Mammary epithelial cell (primary cell): ENCODE measurements around the gene RNU2-1.

Source experiments
- CTCF ChIP-seq, 2 donors: IDR thresholded peaks in 1 of 2; conservative IDR thresholded peaks in 1 of 2; 2 replicates each; pipeline ENCODE4 v1.5.1; 2011 to 2012; ENCODE audit warnings: inconsistent platforms in 2 of 2, low read length in 2 of 2, mild to moderate bottlenecking in 2 of 2, control low read depth in 1 of 2, low read depth in 1 of 2; ENCODE audit not compliant: insufficient read depth in 1 of 2; ENCODE audit errors: extremely low read depth in 1 of 2
- EZH2 ChIP-seq: IDR thresholded peaks from 2 replicates; pipeline ENCODE4 v1.6.1; 2012; ENCODE audit warnings: low read length, inconsistent platforms, borderline replicate concordance

DNA sequence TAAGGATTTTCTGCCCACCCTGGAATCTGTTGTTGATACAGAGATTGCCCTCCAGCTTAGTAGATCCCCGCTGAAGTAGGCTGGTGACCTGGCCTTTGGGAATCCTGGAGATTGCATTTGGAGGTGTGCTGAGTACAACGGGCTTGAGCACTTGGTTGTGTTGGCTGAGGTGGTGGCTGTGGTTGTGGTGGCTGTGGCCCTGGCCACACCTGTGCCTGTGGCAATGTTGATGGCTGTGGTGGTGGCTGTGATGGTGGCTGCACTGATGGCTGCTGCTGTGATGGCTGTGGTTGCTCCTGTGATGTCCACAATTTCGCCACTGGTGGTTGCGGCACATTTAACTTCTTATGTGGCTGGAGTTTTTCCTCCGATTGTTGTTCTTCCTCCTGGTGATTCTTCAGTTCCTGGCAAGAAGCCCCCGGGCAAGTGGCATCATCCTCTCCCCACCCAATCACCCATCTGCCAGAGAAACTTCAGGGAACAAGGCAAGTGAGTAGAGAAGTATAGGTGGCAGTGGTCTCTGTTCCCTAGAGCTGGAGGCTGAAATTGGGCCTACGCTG is 9.6 kb downstream of the RNU2-1 start:
- TF ChIP-seq EZH2 (no peak), CTCF (conservative IDR thresholded peaks at IDR 0.05 in 1 of 2, IDR thresholded peaks at IDR 0.05 in 1 of 2; ENCODE audit: extremely low read depth in 1 of 2, insufficient read depth in 1 of 2, low read depth in 1 of 2, low read length in 2 of 2) (no peak)
